ENCODE data around the gene CCDC27. TPM values are rescaled to one million over a fixed set of nuclear protein-coding genes. Genes with fewer than 3 reads are reported as not detected.

The CCDC27 gene
- total RNA-seq, 1 experiment from 2014 or later, result not detected

DNA sequence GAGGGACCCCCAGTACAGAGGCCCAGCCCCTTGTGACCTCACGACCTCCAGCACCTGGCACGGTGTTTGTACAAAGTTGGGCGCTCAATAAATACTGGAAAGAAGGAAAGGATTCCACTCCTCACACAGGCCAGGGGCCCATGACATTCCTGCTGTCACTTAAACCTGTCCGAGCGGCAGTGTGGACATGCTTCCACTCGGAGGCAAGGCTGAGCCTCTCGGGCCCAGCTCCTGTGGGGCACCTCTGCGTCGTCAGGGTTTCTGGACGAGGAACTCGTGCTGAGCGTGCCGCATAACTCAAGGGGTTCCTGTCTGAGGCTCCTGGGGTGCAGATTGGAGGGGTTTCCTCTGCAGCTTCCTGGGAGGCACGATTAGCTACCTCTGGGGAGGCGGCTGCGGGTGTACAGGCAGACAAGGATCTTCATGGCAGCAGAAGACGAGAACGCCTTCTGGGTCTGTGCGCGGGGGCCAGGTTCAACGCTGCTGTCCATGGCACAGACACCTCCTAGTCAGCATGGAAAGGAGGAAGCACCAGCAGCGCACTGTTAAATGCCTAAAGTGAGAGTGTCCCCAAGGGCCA is 16.7 kb downstream of the CCDC27 start:
- Histone ChIP-seq H3K4me1 (ENCODE audit: insufficient read depth, low read length) (peaks cover 13% of the 10 kb centered on the region; the same call in 1 of the 2 replicates), H3K36me3 (ENCODE audit: low read depth, low read length) (no peaks in the 10 kb centered on the region), H3F3A (ENCODE audit: low read length, unreplicated experiment) (no peaks in the 10 kb centered on the region), H2AFZ (ENCODE audit: low read length) (no peak overlapping the region), H3K27me3 (ENCODE audit: low read length) (peaks cover 32% of the 10 kb centered on the region), H3K27ac (ENCODE audit: low read length) (no peak overlapping the region), H3K9ac (ENCODE audit: low read length) (no peak overlapping the region), H3K9me3 (ENCODE audit: low read length) (no peaks in the 10 kb centered on the region), H3K79me2 (ENCODE audit: low read length) (no peaks in the 10 kb centered on the region), H3K4me2 (ENCODE audit: low read length) (no peak overlapping the region), H4K20me1 (ENCODE audit: low read length) (no peaks in the 10 kb centered on the region), H3K4me3 (ENCODE audit: low read length) (no peak overlapping the region), H3K9me2 (replicated peaks; ENCODE audit: low read length) (no peaks in the 10 kb centered on the region)
- BruUV-seq (replicated peaks), result no TSS peak
- ChIA-PET POLR2A (ENCODE audit: unreplicated experiment) (no interaction called here), CTCF (no interaction called here)
- ATAC-seq, result no peak
- no peak for DNase-seq
- intact Hi-C loops (cut with micrococcal nuclease), result no loop called here
- TF ChIP-seq EZH2 (IDR thresholded peaks at IDR 0.05; ENCODE audit: low read length, unreplicated experiment) (no peak), EZH2phosphoT487 (IDR thresholded peaks at IDR 0.05; ENCODE audit: borderline replicate concordance, low read length) (no peak)
- TF ChIP-seq, protein P1, sequence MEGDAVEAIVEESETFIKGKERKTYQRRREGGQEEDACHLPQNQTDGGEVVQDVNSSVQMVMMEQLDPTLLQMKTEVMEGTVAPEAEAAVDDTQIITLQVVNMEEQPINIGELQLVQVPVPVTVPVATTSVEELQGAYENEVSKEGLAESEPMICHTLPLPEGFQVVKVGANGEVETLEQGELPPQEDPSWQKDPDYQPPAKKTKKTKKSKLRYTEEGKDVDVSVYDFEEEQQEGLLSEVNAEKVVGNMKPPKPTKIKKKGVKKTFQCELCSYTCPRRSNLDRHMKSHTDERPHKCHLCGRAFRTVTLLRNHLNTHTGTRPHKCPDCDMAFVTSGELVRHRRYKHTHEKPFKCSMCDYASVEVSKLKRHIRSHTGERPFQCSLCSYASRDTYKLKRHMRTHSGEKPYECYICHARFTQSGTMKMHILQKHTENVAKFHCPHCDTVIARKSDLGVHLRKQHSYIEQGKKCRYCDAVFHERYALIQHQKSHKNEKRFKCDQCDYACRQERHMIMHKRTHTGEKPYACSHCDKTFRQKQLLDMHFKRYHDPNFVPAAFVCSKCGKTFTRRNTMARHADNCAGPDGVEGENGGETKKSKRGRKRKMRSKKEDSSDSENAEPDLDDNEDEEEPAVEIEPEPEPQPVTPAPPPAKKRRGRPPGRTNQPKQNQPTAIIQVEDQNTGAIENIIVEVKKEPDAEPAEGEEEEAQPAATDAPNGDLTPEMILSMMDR (conservative IDR thresholded peaks at IDR 0.05; ENCODE audit: low read depth, low read length), result no peak

- no peak overlapping the region for H3K9ac ChIP-seq (ENCODE audit: low read length)
- no peak overlapping the region for H3K4me3 ChIP-seq (ENCODE audit: low read length)
- H4K20me1 ChIP-seq (ENCODE audit: low read length), result no peaks in the 10 kb centered on the region
- H3K27me3 ChIP-seq (ENCODE audit: low read length), result peaks cover 20% of the 10 kb centered on the region
- H3K4me2 ChIP-seq (ENCODE audit: low read length), result no peak overlapping the region
- no peaks in the 10 kb centered on the region for H3K9me2 ChIP-seq (replicated peaks; ENCODE audit: low read length)
- H3K27ac ChIP-seq (ENCODE audit: low read length), result no peak overlapping the region
- H3F3A ChIP-seq (ENCODE audit: low read length, unreplicated experiment), result no peaks in the 10 kb centered on the region
- intact Hi-C loops (cut with micrococcal nuclease), result no loop called here
- POLR2A ChIA-PET (ENCODE audit: unreplicated experiment), result no interaction called here
- H3K9me3 ChIP-seq (ENCODE audit: low read length), result no peaks in the 10 kb centered on the region
- BruUV-seq (replicated peaks), result no TSS peak
- no peak for ATAC-seq
- CTCF ChIA-PET, result no interaction called here
- H3K36me3 ChIP-seq (ENCODE audit: low read depth, low read length), result no peaks in the 10 kb centered on the region
- H3K79me2 ChIP-seq (ENCODE audit: low read length), result no peaks in the 10 kb centered on the region
- peaks cover 13% of the 10 kb centered on the region; the same call in 1 of the 2 replicates for H3K4me1 ChIP-seq (ENCODE audit: insufficient read depth, low read length)
- TF ChIP-seq, protein P1 (conservative IDR thresholded peaks at IDR 0.05; ENCODE audit: low read depth, low read length), result no peak
- TF ChIP-seq EZH2phosphoT487 (IDR thresholded peaks at IDR 0.05; ENCODE audit: borderline replicate concordance, low read length) (no peak), EZH2 (IDR thresholded peaks at IDR 0.05; ENCODE audit: low read length, unreplicated experiment) (no peak)
- DNase-seq, result no peak
- no peak overlapping the region for H2AFZ ChIP-seq (ENCODE audit: low read length)
These were observed 18.0 kb downstream of the CCDC27 start for GRCh38 chr1:3770047-3770765.
